HG03066 (cell line): ENCODE measurements around the gene PSMG3.

Experiments used
- ATAC-seq: cut with Tn5 transposase; IDR thresholded peaks from one replicate; pipeline ENCODE4 v1.9.1; 2021; ENCODE audit warnings: low read depth; ENCODE audit not compliant: unreplicated experiment

Gene PSMG3

GRCh38 chr7:1569833-1570632 lies at the start of gene PSMG3:
Gene PSMG3, minus strand, starts transcription at chr7:1570032. Its CDS starts 693 bp downstream, at chr7:1569339.
- peak; percentile 84 for ATAC-seq

- ATAC-seq, result no peak
Measured at GRCh38 chr7:1618475-1618874, 48.6 kb upstream of the PSMG3 start.

- no peak for ATAC-seq
Measured at GRCh38 chr7:1617957-1618356, 48.1 kb upstream of the PSMG3 start.

- no peak for ATAC-seq
Measured at GRCh38 chr7:1616741-1617140, 46.9 kb upstream of the PSMG3 start.

GRCh38 chr7:1611708-1612241 lies 41.9 kb upstream of the PSMG3 start:
- no peak for ATAC-seq

GRCh38 chr7:1610678-1611302 lies 41.0 kb upstream of the PSMG3 start:
- no peak for ATAC-seq

GRCh38 chr7:1610013-1610677 lies 40.3 kb upstream of the PSMG3 start:
- ATAC-seq, result no peak

GRCh38 chr7:1609023-1609422 lies 39.2 kb upstream of the PSMG3 start:
- ATAC-seq, result no peak

- no peak for ATAC-seq
Measured at GRCh38 chr7:1608318-1608717, 38.5 kb upstream of the PSMG3 start.

- ATAC-seq, result no peak
Measured at GRCh38 chr7:1607696-1608095, 37.9 kb upstream of the PSMG3 start.

GRCh38 chr7:1607001-1607400 lies 37.2 kb upstream of the PSMG3 start:
- no peak for ATAC-seq

- no peak for ATAC-seq
Measured at GRCh38 chr7:1604383-1604782, 34.6 kb upstream of the PSMG3 start.

GRCh38 chr7:1603346-1604225 lies 33.8 kb upstream of the PSMG3 start:
- ATAC-seq, result no peak

GRCh38 chr7:1602386-1602785 lies 32.6 kb upstream of the PSMG3 start:
- ATAC-seq, result no peak

GRCh38 chr7:1601956-1602355 lies 32.1 kb upstream of the PSMG3 start:
- no peak for ATAC-seq

GRCh38 chr7:1599640-1600395 lies 30.0 kb upstream of the PSMG3 start:
- no peak for ATAC-seq

- ATAC-seq, result no peak
Measured at GRCh38 chr7:1598961-1599639, 29.3 kb upstream of the PSMG3 start.

- ATAC-seq, result no peak
Measured at GRCh38 chr7:1598286-1598685, 28.5 kb upstream of the PSMG3 start.

GRCh38 chr7:1597791-1598190 lies 28.0 kb upstream of the PSMG3 start:
- no peak for ATAC-seq
